Activated naive CD8-positive, alpha-beta T cell treated with anti-CD3 and anti-CD28 coated beads, Interleukin-2, amount 10 ng/mL, durations not matched to agents 7 days and 5 days (primary cell): Measurements from ENCODE around the gene MARK2. TPM values are rescaled to one million over a fixed set of nuclear protein-coding genes. Genes with fewer than 3 reads are reported as not detected.

Experiments used
- ATAC-seq: fragments of 150-1000 bp; cut with Tn5 transposase; one replicate; pipeline ENCODE4 v1.10.0; 2021; ENCODE audit warnings: low read depth, moderate library complexity
- POLR2A ChIA-PET: fragments of 350-600 bp; sonication (Branson Sonifier 250); formaldehyde crosslinking; loops from one replicate; lab custom pipeline; 2021; ENCODE audit warnings: antibody characterized with exemption; lab: Charles Lee
- DNase-seq: peaks from one replicate; pipeline ENCODE4 v3.0.0; 2021
- H3K27ac Mint-ChIP-seq: one replicate; pipeline ENCODE4 v1.8.0; 2022; ENCODE audit warnings: mild to moderate bottlenecking, mixed read lengths
- H3K27me3 Mint-ChIP-seq: one replicate; pipeline ENCODE4 v1.8.0; 2022; ENCODE audit warnings: mild to moderate bottlenecking, moderate library complexity, mixed read lengths
- H3K36me3 Mint-ChIP-seq: one replicate; pipeline ENCODE4 v1.8.0; 2021; ENCODE audit warnings: mild to moderate bottlenecking, mixed read lengths
- H3K4me1 Mint-ChIP-seq: one replicate; pipeline ENCODE4 v1.8.0; 2021; ENCODE audit warnings: mixed read lengths
- H3K4me3 Mint-ChIP-seq: one replicate; pipeline ENCODE4 v1.8.0; 2022; ENCODE audit warnings: mild to moderate bottlenecking, moderate library complexity, mixed read lengths
- H3K9me3 Mint-ChIP-seq: one replicate; pipeline ENCODE4 v1.8.0; 2021; ENCODE audit warnings: mixed read lengths
- total RNA-seq, 2 experiments: library from RNA; stranded (reverse); gene quantifications; one replicate each; pipeline ENCODE4 v1.2.3, GENCODE V29; 2021

Gene MARK2
- total RNA-seq, 2 experiments from 2014 or later, result 60.6 to 62.3 TPM

GRCh38 chr11:63922673-63923192, 83.8 kb downstream of the MARK2 start:
- Mint-ChIP-seq H3K36me3 (no peaks in the 10 kb centered on the region), H3K4me1 (peaks cover 4% of the 10 kb centered on the region), H3K27me3 (peaks cover 20% of the 10 kb centered on the region), H3K27ac (no peak overlapping the region), H3K9me3 (no peaks in the 10 kb centered on the region), H3K4me3 (no peak overlapping the region)
- ATAC-seq (no peak), DNase-seq (no peak)
- POLR2A ChIA-PET, result no interaction called here

- peaks cover 20% of the 10 kb centered on the region for H3K27me3 Mint-ChIP-seq
- H3K27ac Mint-ChIP-seq, result no peak overlapping the region
- no peaks in the 10 kb centered on the region for H3K9me3 Mint-ChIP-seq
- DNase-seq, result no peak
- ATAC-seq, result no peak
- POLR2A ChIA-PET, result no interaction called here
- H3K4me1 Mint-ChIP-seq, result peaks cover 4% of the 10 kb centered on the region
- no peak overlapping the region for H3K4me3 Mint-ChIP-seq
- H3K36me3 Mint-ChIP-seq, result no peaks in the 10 kb centered on the region
Observed at GRCh38 chr11:63923319-63923718, 84.4 kb downstream of the MARK2 start.

GRCh38 chr11:63929616-63930015, 90.7 kb downstream of the MARK2 start:
- no peaks in the 10 kb centered on the region for H3K4me1 Mint-ChIP-seq
- H3K27ac Mint-ChIP-seq, result no peak overlapping the region
- no peak overlapping the region for H3K4me3 Mint-ChIP-seq
- no peak for ATAC-seq
- DNase-seq, result no peak
- POLR2A ChIA-PET, result no interaction called here
- no peaks in the 10 kb centered on the region for H3K9me3 Mint-ChIP-seq
- no peaks in the 10 kb centered on the region for H3K36me3 Mint-ChIP-seq
- peaks cover 2% of the 10 kb centered on the region for H3K27me3 Mint-ChIP-seq

- H3K36me3 Mint-ChIP-seq, result no peaks in the 10 kb centered on the region
- peaks cover 2% of the 10 kb centered on the region for H3K27me3 Mint-ChIP-seq
- ATAC-seq (no peak), DNase-seq (no peak)
- no peak overlapping the region for H3K4me3 Mint-ChIP-seq
- POLR2A ChIA-PET, result no interaction called here
- no peaks in the 10 kb centered on the region for H3K4me1 Mint-ChIP-seq
- H3K27ac Mint-ChIP-seq, result no peak overlapping the region
- H3K9me3 Mint-ChIP-seq, result no peaks in the 10 kb centered on the region
Observed at GRCh38 chr11:63931045-63931444, 92.1 kb downstream of the MARK2 start.

- no peak for ATAC-seq
- Mint-ChIP-seq H3K36me3 (no peaks in the 10 kb centered on the region), H3K4me1 (no peaks in the 10 kb centered on the region), H3K4me3 (no peak overlapping the region), H3K27me3 (peaks cover 2% of the 10 kb centered on the region), H3K27ac (no peak overlapping the region), H3K9me3 (no peaks in the 10 kb centered on the region)
- no peak for DNase-seq
- POLR2A ChIA-PET, result no interaction called here
Observed at GRCh38 chr11:63931876-63932275, 93.0 kb downstream of the MARK2 start.

GRCh38 chr11:63933459-63933858, 94.5 kb downstream of the MARK2 start:
- Mint-ChIP-seq H3K4me1 (peaks cover 6% of the 10 kb centered on the region), H3K9me3 (no peaks in the 10 kb centered on the region), H3K4me3 (no peak overlapping the region), H3K27ac (no peak overlapping the region), H3K27me3 (no peaks in the 10 kb centered on the region), H3K36me3 (no peaks in the 10 kb centered on the region)
- ATAC-seq, result no peak
- DNase-seq, result no peak
- POLR2A ChIA-PET, result no interaction called here

GRCh38 chr11:63937713-63938478, 99.0 kb downstream of the MARK2 start:
- DNase-seq, result no peak
- Mint-ChIP-seq H3K27me3 (no peaks in the 10 kb centered on the region), H3K9me3 (no peaks in the 10 kb centered on the region), H3K4me3 (peak overlapping the region; percentile 90), H3K4me1 (peaks cover 20% of the 10 kb centered on the region), H3K36me3 (peaks cover 6% of the 10 kb centered on the region), H3K27ac (peak overlapping the region; percentile 80)
- ATAC-seq, result peak; percentile 20
- POLR2A ChIA-PET, result interaction anchor here (0.6 to 1.4 kb wide), 3 partner anchors 36 to 434 kb away, joined by 3 to 5 read pairs (median 5); partner anchors contain the start of genes COX8A and MARK2

GRCh38 chr11:63938479-63939396, 99.8 kb downstream of the MARK2 start, which contains the start of gene NAA40:
NAA40 (plus strand) TSS chr11:63939002; CDS start chr11:63939097, 95 bp downstream.
- peak; percentile 93 for ATAC-seq
- H3K4me1 Mint-ChIP-seq, result peaks cover 22% of the 10 kb centered on the region
- peaks cover 6% of the 10 kb centered on the region for H3K36me3 Mint-ChIP-seq
- POLR2A ChIA-PET, result interaction anchor here (0.6 to 1.4 kb wide), 3 partner anchors 36 to 433 kb away, joined by 3 to 5 read pairs (median 5); partner anchors contain the start of genes COX8A and MARK2
- H3K27me3 Mint-ChIP-seq, result no peaks in the 10 kb centered on the region
- H3K4me3 Mint-ChIP-seq, result peak within 1 kb of the TSS; percentile 90
- peak within 1 kb of the TSS; percentile 88 for H3K27ac Mint-ChIP-seq
- DNase-seq, result peak; percentile 94
- H3K9me3 Mint-ChIP-seq, result no peaks in the 10 kb centered on the region

- POLR2A ChIA-PET, result interaction anchor here (1.1 to 1.4 kb wide), 2 partner anchors 35 to 100 kb away, joined by 5 read pairs; partner anchors contain the start of genes COX8A and MARK2
- Mint-ChIP-seq H3K27ac (peak overlapping the region; percentile 88), H3K4me3 (peak overlapping the region; percentile 90), H3K4me1 (peaks cover 23% of the 10 kb centered on the region), H3K27me3 (no peaks in the 10 kb centered on the region), H3K9me3 (no peaks in the 10 kb centered on the region), H3K36me3 (peaks cover 6% of the 10 kb centered on the region)
- no peak for DNase-seq
- ATAC-seq, result no peak
Observed at GRCh38 chr11:63939397-63939891, 100.5 kb downstream of the MARK2 start.

GRCh38 chr11:63940786-63941185, 101.9 kb downstream of the MARK2 start:
- Mint-ChIP-seq H3K27ac (no peak overlapping the region), H3K9me3 (no peaks in the 10 kb centered on the region)

GRCh38 chr11:63941901-63942300, 103.0 kb downstream of the MARK2 start:
- Mint-ChIP-seq H3K4me3 (no peak overlapping the region), H3K27me3 (no peaks in the 10 kb centered on the region), H3K9me3 (no peaks in the 10 kb centered on the region), H3K36me3 (peaks cover 6% of the 10 kb centered on the region), H3K4me1 (peaks cover 23% of the 10 kb centered on the region), H3K27ac (no peak overlapping the region)
- no peak for DNase-seq
- POLR2A ChIA-PET, result no interaction called here
- no peak for ATAC-seq

More at GRCh38 chr11:63940786-63941185, 101.9 kb downstream of the MARK2 start:
- Mint-ChIP-seq H3K36me3 (peaks cover 6% of the 10 kb centered on the region), H3K4me3 (peak overlapping the region; percentile 90), H3K4me1 (peaks cover 23% of the 10 kb centered on the region), H3K27me3 (no peaks in the 10 kb centered on the region)
- DNase-seq (no peak), ATAC-seq (no peak)
- POLR2A ChIA-PET, result no interaction called here

- POLR2A ChIA-PET, result interaction anchor here (0.6 kb wide), 1 partner anchor 16 kb away, joined by 3 read pairs; no protein-coding TSS in a partner anchor
Observed at GRCh38 chr11:63942803-63943202, 103.9 kb downstream of the MARK2 start.

GRCh38 chr11:63944987-63945386, 106.1 kb downstream of the MARK2 start:
- Mint-ChIP-seq H3K36me3 (peaks cover 4% of the 10 kb centered on the region), H3K27me3 (no peaks in the 10 kb centered on the region), H3K4me3 (no peak overlapping the region), H3K4me1 (peaks cover 14% of the 10 kb centered on the region), H3K9me3 (no peaks in the 10 kb centered on the region), H3K27ac (no peak overlapping the region)
- ATAC-seq (no peak), DNase-seq (no peak)
- POLR2A ChIA-PET, result interaction anchor here (0.5 to 3.3 kb wide), 6 partner anchors 27 to 1051 kb away, joined by 3 to 22 read pairs (median 4); partner anchors contain the start of genes MARK2, RCOR2 and STIP1

More at GRCh38 chr11:63942803-63943202, 103.9 kb downstream of the MARK2 start:
- H3K4me1 Mint-ChIP-seq, result peaks cover 19% of the 10 kb centered on the region
- no peak for ATAC-seq
- DNase-seq, result no peak
- no peak overlapping the region for H3K4me3 Mint-ChIP-seq
- H3K27me3 Mint-ChIP-seq, result no peaks in the 10 kb centered on the region
- no peak overlapping the region for H3K27ac Mint-ChIP-seq
- H3K36me3 Mint-ChIP-seq, result peaks cover 6% of the 10 kb centered on the region
- H3K9me3 Mint-ChIP-seq, result no peaks in the 10 kb centered on the region
